Occipital lobe (tissue), 2 donors: ENCODE data around the gene PRUNE2. TPM values are rescaled to one million over a fixed set of nuclear protein-coding genes. Genes with fewer than 3 reads are reported as not detected.

Source experiments
- DNase-seq: peaks from one replicate; lab custom pipeline; 2025; lab: John Stamatoyannopoulos, UW
- total RNA-seq: library from RNA; depleted of rRNA; stranded (reverse); fragments of >200 nt; gene quantifications from one replicate; pipeline ENCODE4 v1.2.3, GENCODE V29; 2014

The PRUNE2 gene
- total RNA-seq, 1 donor from 2014 or later = 13.4 TPM

- no peak for DNase-seq
These were observed 5.0 kb downstream of the PRUNE2 start for GRCh38 chr9:76900884-76901440.

GRCh38 chr9:76898786-76899185 is 7.1 kb downstream of the PRUNE2 start:
- DNase-seq = no peak

DNA sequence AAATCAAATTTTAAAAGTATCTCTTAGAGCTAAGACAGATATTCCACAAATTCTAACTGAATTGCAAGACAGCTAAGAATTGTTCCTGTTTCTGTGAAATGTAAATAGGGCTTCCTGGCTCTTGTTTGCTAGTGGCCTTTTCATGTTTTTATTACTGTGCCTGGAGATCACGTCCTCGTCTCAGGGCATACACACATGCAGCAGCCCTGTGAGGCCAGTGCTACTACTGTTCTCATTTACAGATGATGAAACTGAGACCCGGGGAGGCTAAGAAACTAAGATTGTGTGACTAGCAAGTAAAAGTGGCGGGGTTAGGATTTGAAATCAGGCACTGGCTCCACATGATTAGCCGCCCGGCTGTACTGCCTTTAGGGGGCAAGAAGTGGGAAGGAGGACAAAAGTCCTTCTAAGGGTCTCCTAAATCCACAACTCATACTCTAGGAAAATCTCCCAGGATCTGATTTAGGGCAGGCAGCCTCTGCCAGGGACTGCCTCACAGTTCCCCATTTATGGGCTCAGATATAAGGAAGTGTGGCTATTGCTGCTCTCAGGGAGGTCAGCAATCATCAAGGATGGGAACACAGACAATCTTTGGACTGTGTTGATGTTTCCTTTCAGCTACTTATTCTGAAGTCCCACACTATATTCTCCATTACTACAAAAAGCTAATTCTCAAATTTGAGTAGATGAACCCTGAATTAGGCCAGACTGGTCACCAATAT is 7.9 kb downstream of the PRUNE2 start:
- DNase-seq = no peak

DNA sequence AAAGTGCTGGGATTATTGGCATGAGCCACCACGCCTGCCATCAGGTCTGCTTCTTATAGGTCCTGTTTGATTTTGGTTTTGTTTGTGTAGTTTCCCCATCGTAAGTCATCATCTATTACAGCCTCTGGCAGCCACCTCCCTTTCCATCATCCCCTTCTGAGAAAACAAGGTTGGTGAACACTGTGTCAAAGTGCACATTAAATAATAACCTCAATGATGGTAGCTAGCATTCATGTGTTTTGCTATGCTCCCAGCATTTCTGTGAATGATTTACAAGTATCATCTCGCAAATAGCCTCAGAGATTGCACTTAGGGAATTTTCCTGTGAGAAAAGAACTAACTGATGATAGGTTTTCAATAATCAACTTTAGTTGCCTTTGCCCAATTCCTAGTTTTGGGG is 9.9 kb downstream of the PRUNE2 start:
- no peak for DNase-seq

- no peak for DNase-seq
These were observed 10.7 kb downstream of the PRUNE2 start for GRCh38 chr9:76895186-76895585.

DNA sequence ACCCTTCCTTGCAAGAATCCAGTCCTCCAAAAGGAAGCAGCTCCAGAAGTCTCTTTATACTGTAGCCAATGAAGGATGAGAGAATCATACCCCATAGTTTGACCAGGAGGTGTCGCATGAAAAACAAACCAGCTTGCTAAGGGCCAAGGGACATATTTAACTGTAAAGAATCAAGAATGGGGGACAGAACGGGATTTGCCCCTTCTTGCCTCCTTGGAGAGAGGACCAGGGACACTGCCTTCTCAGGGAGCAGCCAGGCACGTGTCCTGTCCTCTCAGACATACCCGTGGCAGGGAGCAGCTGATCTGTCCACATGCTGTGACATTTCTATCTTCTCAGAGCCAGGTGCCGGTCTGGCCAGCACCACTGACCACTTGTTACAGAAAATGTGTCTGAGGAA is 11.7 kb downstream of the PRUNE2 start:
- no peak for DNase-seq

DNA sequence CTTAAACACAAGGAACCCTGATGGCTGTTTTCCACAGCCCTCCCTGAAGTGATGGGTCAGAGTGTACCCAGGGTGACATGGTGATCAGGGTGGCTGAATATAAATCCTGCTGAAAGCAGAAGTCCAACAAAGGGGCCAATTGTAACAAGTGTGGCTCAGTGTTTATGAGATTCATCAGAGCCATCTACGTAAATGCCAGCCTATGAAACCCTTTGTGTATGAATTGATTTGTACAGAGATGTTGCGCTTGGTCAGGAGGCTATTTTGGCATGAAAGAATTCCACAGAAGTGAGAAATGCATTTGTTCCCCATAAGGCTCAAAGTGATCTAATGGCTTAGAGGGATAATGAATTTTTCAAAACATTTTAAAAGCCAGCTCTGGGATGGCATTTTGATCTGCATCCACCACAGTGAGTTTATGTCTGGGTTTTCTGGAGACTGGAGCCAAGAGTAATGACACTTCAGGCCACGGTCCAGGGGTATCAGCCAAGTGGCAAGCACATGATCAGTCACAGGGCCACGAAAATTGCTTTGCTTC is 12.4 kb downstream of the PRUNE2 start:
- peak; percentile 58 for DNase-seq

- DNase-seq = no peak
These were observed 14.0 kb downstream of the PRUNE2 start for GRCh38 chr9:76891874-76892273.

- DNase-seq = no peak
These were observed 14.6 kb downstream of the PRUNE2 start for GRCh38 chr9:76891279-76891678.

DNA sequence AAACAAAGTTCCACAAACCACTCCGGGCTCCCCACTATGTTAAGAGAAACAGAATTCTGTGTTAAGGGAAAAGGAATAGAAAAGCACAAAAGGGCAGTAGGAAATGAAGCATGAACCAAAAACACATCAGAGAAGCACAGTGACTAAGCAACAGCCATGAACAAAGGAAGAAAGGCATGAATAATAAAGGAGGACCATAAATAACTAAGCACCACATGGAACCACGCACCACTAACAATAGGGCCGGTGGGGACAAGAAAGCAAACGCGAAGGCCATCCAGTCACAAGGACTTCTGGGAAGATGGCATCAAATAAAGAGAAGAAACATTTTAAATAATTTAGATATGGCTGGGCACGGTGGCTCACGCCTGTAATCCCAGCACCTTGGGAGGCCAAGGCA is 18.0 kb downstream of the PRUNE2 start:
- DNase-seq = no peak

GRCh38 chr9:76887003-76887821 is 18.7 kb downstream of the PRUNE2 start:
- no peak for DNase-seq

DNA sequence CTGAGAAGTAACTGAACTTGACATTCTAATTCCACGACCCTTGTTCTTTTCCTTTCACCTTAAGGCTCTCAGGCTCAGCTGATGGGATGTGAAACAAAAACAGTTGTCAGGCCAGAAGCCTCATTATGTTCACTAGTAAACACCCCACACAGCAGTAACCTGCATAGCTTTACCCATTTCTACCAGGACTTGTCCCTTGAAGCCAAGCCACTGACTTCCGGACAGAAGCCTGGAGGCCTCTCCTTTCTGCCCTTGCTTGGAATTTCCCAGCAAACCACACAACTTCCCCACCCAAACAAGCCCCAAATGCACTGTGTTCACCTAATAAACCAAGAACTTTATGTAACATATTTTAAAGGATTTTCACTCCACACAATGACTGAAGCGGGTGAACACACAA is 19.6 kb downstream of the PRUNE2 start:
- no peak for DNase-seq

- DNase-seq = no peak
These were observed 21.1 kb downstream of the PRUNE2 start for GRCh38 chr9:76884823-76885222.

DNA sequence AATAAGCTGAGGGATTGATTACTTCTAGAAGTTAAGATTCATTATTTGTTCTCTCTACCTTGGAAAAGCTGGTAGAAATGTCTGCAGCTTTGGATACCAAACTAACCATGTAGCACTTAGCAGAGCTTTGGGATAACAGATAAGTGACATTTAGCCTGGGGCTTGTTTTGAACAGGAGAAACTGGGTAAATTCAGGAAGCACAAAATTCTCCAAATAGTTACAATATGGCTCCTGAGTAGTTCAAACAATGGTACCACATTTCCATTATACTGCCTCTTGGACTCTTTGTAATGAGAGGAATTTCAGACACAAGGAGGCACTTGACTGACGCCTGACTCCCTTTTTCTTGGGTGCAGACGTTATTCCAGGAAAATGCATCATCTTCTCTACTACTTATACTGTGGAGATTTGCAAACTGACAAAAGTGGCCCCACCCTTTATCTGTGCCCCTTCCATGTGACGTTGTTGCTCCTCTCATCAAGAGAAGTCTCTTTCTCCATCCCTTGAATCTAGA is 22.5 kb downstream of the PRUNE2 start:
- no peak for DNase-seq

- no peak for DNase-seq
These were observed 23.2 kb downstream of the PRUNE2 start for GRCh38 chr9:76882686-76883085.

DNA sequence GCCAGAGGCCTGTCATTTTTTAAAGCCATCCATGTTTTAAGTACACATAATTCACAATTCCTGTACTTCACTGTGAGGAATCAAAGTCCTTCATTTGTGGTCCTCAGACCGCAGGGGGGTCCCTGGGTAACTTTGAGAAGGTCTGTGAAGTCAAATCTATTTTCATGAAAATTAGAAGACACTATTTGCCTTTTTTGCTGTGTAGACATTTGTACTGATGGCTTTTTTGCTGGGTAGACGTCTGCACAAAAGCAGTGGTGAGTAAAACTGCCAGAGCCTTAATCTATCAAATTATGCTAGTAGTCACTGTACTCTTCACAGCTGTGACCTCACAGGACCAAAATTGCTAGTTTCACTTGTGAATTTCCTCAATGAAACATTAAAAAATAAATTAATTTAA is 25.7 kb downstream of the PRUNE2 start:
- no peak for DNase-seq

- DNase-seq = no peak
These were observed 27.0 kb downstream of the PRUNE2 start for GRCh38 chr9:76878933-76879332.

GRCh38 chr9:76877961-76878360 is 28.0 kb downstream of the PRUNE2 start:
- no peak for DNase-seq

GRCh38 chr9:76876098-76876497 is 29.8 kb downstream of the PRUNE2 start:
- DNase-seq = no peak

DNA sequence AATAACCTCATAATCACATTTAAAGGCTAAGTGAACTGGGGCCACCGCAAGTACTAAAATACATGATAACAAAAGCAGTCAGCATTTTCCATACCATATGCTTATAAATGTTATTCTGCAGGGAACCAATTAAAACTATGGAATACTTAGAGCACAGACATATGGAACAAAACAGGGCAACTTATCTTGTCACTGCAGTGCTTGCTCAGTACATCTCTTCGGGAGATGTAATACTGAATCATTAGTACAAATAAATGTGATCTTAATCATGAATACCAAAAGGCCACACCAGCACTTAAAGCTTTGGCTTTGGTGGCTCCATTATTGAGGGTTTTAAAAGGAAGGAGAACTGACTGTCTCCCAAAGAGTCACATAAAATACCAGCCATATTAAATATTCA is 32.1 kb downstream of the PRUNE2 start:
- DNase-seq = no peak

DNA sequence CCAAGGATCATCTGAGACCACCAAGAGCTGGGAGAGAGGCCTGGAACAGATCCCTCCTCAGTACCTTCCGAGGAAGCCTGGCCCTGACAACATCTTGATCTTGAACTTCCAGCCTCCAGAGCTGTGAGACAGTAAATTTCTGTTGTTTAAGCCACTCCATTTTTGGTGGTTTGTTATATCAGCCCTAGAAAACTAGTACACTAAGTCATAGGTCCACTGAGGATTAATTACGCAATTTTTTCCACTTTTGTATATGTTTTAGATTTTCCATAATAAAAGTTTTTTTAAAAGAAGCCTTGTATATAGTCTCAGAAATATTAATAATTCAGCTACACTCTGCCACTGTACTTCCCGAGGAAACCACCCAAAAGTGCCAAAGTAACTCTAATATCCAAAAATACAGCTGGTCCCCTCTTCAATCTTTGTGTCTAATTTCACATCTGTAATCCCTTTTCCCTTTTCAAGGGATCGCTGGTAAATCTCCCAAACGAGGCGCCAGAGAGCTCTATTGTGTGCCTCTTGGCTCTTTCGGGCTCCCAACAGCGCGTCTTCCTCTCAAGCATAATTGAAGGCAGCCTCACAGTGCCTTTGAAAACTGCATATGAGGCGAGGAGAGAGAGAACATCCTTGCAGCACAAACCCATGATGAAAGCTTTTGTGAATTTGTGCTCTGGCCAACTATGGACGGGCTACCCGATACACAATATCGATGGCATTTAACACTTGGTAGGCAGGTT is 32.7 kb downstream of the PRUNE2 start:
- DNase-seq = peak; percentile 3
